GM23338 (cell line): Measurements from ENCODE around the gene MDN1.

Experiments used
- CTCF ChIP-seq, 2 experiments: fragments of 200-600 bp in 1 of 2; sonication (generic) in 1 of 2; conservative IDR thresholded peaks; 2 replicates each; pipeline versions ENCODE4 v1.5.1 to v1.6.1; 2016 to 2017; ENCODE audit warnings: antibody characterized with exemption in 2 of 2, low read depth in 2 of 2, mild to moderate bottlenecking in 2 of 2, moderate library complexity in 1 of 2
- REST ChIP-seq: IDR thresholded peaks from one replicate; pipeline ENCODE4 v1.6.1; 2018; ENCODE audit warnings: antibody characterized with exemption; ENCODE audit not compliant: unreplicated experiment

DNA sequence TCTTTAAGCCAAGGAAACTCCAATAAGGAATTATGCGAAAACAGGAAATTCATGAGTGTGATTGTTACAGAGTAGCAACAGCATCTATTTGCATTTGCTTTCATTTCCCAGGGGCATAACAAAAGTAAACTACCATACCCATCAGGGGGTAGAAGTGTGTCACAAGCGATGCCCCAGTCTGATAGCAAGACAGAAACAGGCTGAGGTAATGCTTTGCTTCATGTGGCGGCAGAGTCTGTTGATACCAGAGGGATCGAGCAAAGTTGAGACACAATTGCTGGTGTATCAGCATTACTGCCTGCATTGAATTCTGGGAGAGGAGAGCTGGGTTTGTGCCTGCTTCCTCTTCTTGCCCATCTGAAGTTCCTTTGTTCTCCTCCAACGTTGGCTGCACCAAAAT, 129.9 kb downstream of the MDN1 start:
- TF ChIP-seq CTCF (conservative IDR thresholded peaks at IDR 0.05; ENCODE audit: low read depth in 2 of 2), result no peak
- TF ChIP-seq REST, result no peak
